ENCODE results near the gene PCK2. TPM values are rescaled to one million over a fixed set of nuclear protein-coding genes. Genes with fewer than 3 reads are reported as not detected.

PCK2 gene
- total RNA-seq, 1 experiment from 2014 or later: 16.8 TPM

- no peaks in the 10 kb centered on the region for H3K9me3 ChIP-seq (ENCODE audit: low read depth, low read length, poor library complexity, severe bottlenecking)
- CTCF ChIA-PET: no interaction called here
- no peak for TF ChIP-seq EZH2 (IDR thresholded peaks at IDR 0.05; ENCODE audit: borderline replicate concordance, low read depth, low read length, poor library complexity, severe bottlenecking)
- no peak overlapping the region for H3K27ac ChIP-seq (ENCODE audit: low read depth, low read length, poor library complexity, severe bottlenecking)
- no peaks in the 10 kb centered on the region for H3K27me3 ChIP-seq (replicated peaks; ENCODE audit: insufficient read depth, low read depth, low read length, poor library complexity)
- no TSS peak for BruUV-seq (replicated peaks)
- H3K4me1 ChIP-seq (ENCODE audit: insufficient read depth, low read length, poor library complexity, severe bottlenecking): peaks cover 5% of the 10 kb centered on the region
- peaks cover 55% of the 10 kb centered on the region for H3K36me3 ChIP-seq (ENCODE audit: insufficient read depth, low read length, poor library complexity, severe bottlenecking)
- no peak for DNase-seq (ENCODE audit: low spot score)
- no peak overlapping the region for H3K4me3 ChIP-seq (ENCODE audit: low read depth, low read length, poor library complexity, severe bottlenecking)
- POLR2A ChIA-PET (ENCODE audit: low non-redundant PET): no interaction called here
- intact Hi-C loops (cut with micrococcal nuclease; ENCODE audit: unreplicated experiment): no loop called here
Measured at GRCh38 chr14:24151404-24152080, 57.4 kb downstream of the PCK2 start.

Small RNAs within 50 kb of the gene (microRNA-seq; reads per million reads assigned to microRNA genes)
- not detected for gene MIR7703

Other genes with a start within 250 kb of the PCK2 start
- 10.1 and 11.4 TPM in 2 replicates for gene DHRS4, start 140.5 kb upstream of the PCK2 start, total RNA-seq (2021)
- 9.3 and 10.6 TPM in 2 replicates for gene DHRS4L2, start 105.4 kb upstream of the PCK2 start, total RNA-seq (2021)
- 0.49 and 1.2 TPM in 2 replicates for gene CARMIL3, start 42.3 kb upstream of the PCK2 start, total RNA-seq (2021)
- gene CPNE6, start 22.7 kb upstream of the PCK2 start, total RNA-seq (2021): not detected in 2 replicates
- gene DCAF11, start 20.5 kb downstream of the PCK2 start, total RNA-seq (2021): 45.5 and 49.1 TPM in 2 replicates
- gene NRL, start 20.6 kb downstream of the PCK2 start, total RNA-seq (2021): 1.6 and 1.9 TPM in 2 replicates
- 0.48 TPM in 1 of 2 replicates, not detected in the other for gene FITM1, start 36.3 kb downstream of the PCK2 start, total RNA-seq (2021)
- 160 and 173 TPM in 2 replicates for gene PSME1, start 41.9 kb downstream of the PCK2 start, total RNA-seq (2021)
- 36.8 and 50.4 TPM in 2 replicates for gene EMC9, start 47.3 kb downstream of the PCK2 start, total RNA-seq (2021)
- gene PSME2, start 52.3 kb downstream of the PCK2 start, total RNA-seq (2021): 171 and 172 TPM in 2 replicates
- gene RNF31, start 53.2 kb downstream of the PCK2 start, total RNA-seq (2021): 59.9 and 62.1 TPM in 2 replicates
- 25.1 and 27.3 TPM in 2 replicates for gene IRF9, start 67.0 kb downstream of the PCK2 start, total RNA-seq (2021)
- gene REC8, start 77.8 kb downstream of the PCK2 start, total RNA-seq (2021): 5.4 and 8.4 TPM in 2 replicates
- gene IPO4, start 94.5 kb downstream of the PCK2 start, total RNA-seq (2021): 150 and 157 TPM in 2 replicates
- gene TM9SF1, start 101.1 kb downstream of the PCK2 start, total RNA-seq (2021): 46.9 and 55.5 TPM in 2 replicates
- gene TSSK4, start 111.4 kb downstream of the PCK2 start, total RNA-seq (2021): 0.70 and 0.75 TPM in 2 replicates
- 51.9 and 56.7 TPM in 2 replicates for gene CHMP4A, start 119.2 kb downstream of the PCK2 start, total RNA-seq (2021)
- gene MDP1, start 121.8 kb downstream of the PCK2 start, total RNA-seq (2021): 21.3 and 22.4 TPM in 2 replicates
- 257 and 266 TPM in 2 replicates for gene NEDD8, start 138.1 kb downstream of the PCK2 start, total RNA-seq (2021)
- 82.7 and 85.8 TPM in 2 replicates for gene GMPR2, start 138.6 kb downstream of the PCK2 start, total RNA-seq (2021)
- 46.1 and 47.0 TPM in 2 replicates for gene TINF2, start 148.3 kb downstream of the PCK2 start, total RNA-seq (2021)
- 1.5 and 3.5 TPM in 2 replicates for gene TGM1, start 168.9 kb downstream of the PCK2 start, total RNA-seq (2021)
- 22.2 and 23.8 TPM in 2 replicates for gene RABGGTA, start 177.3 kb downstream of the PCK2 start, total RNA-seq (2021)
- gene DHRS1, start 205.5 kb downstream of the PCK2 start, total RNA-seq (2021): 13.3 and 14.5 TPM in 2 replicates
- 34.0 and 37.1 TPM in 2 replicates for gene NOP9, start 205.5 kb downstream of the PCK2 start, total RNA-seq (2021)
- 0.42 TPM in 1 of 2 replicates, not detected in the other for gene CIDEB, start 213.7 kb downstream of the PCK2 start, total RNA-seq (2021)
- gene LTB4R2, start 215.8 kb downstream of the PCK2 start, total RNA-seq (2021): 7.6 and 9.0 TPM in 2 replicates
- gene LTB4R, start 217.2 kb downstream of the PCK2 start, total RNA-seq (2021): 6.6 and 8.9 TPM in 2 replicates
- 0.84 and 1.5 TPM in 2 replicates for gene ADCY4, start 240.8 kb downstream of the PCK2 start, total RNA-seq (2021)
- not detected in 2 replicates for gene RIPK3, start 245.7 kb downstream of the PCK2 start, total RNA-seq (2021)

Data from A673 (cell line).